COLO668 (cell line): ENCODE data around the gene PCDHA1.

Experiments
- DNase-seq: peaks from one replicate; lab custom pipeline; 2025; ENCODE audit not compliant: unreplicated experiment; lab: John Stamatoyannopoulos, UW

PCDHA1 gene

DNA sequence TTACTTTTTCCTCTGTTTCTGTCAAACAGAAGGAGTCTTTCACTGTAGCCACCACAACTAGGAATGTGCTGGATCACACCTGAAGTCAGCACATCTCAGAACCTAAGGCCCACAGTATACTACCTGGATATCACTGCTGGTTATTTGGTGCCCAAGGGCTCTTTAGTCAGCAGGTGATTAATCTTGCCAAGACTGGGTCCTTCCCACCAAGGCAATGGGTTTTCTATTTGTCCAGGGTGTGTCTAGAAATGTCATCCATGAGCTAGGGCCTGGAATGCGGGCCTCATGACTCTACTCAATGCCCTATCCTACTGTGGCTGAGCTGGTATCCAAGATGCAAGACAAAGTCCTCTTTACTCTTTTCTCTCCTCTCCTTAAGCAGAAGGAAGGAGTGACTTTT, 130.4 kb downstream of the PCDHA1 start:
- no peak for DNase-seq

DNA sequence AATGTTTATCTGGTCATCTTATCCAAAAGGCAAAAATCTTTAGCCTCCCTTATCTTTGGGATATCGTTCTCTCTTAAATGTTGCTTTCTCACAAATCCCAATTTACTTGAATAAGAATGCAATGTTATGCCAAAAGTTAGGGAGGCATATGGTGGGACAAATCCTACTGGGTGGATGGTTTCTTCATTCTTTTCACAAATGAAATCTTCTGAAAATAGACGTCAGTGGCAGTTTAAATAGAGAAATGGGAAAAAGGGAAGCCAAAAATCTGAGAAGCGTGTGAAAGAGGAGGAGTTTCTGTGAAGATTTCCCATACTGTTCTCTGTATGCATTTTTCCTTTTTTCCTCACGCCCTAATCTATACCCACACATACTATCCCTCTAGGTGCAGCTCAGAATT, 137.7 kb downstream of the PCDHA1 start:
- DNase-seq: no peak

DNA sequence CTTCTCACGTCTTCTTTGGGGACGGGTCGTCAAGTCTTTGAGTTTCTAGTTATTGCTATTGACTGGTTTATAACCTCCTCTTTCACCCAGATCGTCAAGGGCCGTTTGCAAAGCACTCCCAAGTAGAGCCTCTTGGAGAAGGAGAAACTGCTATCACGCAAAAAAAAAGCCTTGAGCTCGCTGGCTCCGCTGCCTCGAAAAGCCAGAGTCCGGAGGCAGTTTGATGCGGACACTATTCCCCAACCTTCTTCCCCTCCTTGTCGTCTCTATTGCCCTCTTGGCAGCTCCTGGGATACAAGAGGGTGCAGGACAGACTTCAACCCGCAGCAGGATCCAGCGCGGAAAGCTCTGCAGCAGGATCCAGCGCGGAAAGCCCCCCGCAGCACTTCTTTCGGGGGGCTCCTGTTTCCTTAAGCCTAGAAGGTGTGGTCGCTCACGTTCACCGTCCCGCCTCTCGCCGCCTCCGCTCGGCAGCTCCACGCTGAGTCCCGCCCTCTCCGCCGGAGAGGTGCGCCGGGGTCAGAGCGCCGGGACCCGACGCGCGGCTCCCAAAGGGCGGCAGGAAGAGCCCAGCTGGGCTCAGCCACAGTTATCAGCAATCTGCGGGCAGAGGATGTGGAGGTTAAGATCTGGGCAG, 140.0 kb downstream of the PCDHA1 start, which contains the start of gene PCDHAC1:
Gene PCDHAC1, plus strand, starts transcription at position 494 of the 637 bp plus-strand sequence. CDS start 594 bp downstream, outside the sequence.
- peak; percentile 69 for DNase-seq

DNA sequence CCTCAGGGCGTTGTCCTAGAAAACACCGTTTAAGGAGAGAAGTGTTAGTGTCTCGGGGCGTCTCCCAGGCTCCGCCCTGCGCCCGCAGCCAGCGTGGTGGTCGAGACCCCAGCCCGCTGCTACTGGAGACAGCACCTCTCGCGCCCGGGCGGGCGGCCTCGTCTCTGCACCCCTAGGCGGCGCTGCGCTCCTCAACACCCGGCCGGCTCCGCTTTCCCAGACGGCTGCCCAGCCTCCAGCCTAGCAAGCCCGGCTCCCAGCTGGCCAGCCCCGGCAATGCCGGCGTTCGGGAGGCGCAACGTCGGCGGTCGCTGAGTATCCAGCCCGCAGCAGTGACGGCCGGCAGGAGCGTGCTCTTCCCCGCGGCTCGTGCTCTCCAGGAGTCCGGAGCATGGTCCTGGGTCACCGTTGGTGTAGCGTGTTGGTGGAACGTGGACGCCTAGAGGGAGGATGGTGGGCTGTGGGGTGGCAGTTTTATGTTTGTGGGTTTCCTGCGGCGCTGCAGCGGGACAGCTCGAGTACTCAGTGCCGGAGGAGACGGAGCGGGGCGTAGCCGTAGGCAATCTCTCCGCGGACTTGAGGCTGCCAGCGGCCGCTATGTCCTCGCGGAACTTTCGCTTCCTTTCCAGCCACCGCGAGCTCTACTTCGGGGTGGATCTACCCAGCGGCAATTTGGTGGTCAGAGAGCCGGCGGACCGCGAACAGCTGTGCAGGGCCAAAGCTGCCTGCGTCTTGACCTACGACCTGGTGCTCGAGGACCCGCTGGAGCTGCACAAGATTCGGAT, 140.7 kb downstream of the PCDHA1 start:
- DNase-seq: peak; percentile 89

DNA sequence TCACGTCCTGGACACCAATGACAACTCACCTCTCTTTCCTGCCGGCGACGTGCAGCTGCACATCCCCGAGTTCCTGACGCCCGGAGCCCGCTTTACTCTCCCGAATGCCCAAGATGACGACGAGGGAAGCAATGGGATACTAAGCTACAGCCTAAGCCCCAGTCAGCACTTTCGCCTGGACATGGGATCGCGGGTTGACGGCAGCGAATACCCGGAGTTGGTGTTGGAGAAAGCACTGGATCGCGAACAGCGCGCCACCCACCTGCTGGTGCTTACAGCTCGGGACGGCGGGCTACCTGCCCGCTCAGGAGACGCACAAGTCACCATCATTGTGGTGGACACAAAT, 141.3 kb downstream of the PCDHA1 start:
- no peak for DNase-seq

DNA sequence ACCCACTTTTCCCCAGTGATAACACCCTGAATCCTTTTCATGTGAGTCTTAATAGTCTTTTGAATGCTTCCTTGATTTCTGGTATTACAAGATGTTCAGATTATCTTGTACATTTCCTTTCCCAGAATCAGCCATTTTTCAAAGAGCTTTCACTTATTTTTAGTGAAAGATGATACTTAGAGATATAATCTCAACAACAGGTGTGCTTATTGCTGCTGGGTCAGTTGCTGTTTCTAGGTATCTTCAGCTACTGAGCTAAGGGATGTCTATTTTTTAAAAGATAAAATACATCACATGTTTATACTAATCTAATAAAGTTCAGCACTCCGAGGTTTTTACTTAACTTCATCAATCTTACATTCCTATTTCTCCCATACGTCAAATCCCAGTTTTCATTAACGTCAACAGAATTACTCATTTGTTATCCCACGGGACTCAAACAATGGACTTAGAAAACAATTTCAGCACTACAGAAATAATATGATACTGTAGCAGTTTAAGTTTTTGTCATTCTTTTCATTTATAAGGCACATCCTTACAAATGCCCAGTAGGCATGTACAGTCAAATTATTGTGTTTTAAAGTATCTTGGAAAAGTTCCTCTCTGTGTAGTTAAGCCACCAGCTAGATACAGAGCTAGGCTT, 149.1 kb downstream of the PCDHA1 start:
- no peak for DNase-seq

DNA sequence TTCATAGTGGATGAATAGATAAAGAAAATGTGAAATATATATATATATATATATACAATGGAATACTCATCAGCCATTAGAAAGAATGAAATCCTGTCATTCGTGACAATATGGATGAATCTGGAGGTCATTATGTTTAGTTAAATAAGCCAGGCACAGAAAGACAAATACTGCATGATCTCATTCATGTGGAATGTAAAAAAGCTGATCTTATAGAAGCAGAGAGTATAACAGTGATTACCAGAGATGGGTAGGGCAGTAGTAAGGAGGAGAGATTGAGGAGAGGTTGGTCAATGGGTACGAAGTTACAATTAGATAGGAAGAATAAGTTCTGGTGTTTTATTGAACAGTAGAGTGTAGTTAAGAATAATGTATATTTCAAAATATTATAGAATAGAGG, 160.6 kb downstream of the PCDHA1 start:
- DNase-seq: no peak

DNA sequence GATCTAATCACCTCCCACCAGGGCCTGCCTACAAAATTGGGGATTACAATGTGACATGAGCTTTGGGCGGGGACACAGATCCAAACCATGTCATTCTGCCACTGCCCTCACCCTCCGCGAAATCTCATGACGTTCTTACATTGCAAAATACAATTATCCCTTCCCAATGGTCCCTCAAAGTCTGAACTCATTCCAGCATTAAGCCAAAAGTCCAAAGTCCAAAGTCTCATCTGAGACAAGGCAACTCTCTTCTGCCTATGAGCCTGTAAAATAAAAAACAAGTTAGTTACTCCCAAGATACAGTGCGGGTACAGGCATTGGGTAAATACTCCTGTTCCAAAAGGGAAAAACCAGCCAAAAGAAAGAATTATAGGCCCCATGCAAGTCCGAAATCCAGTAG, 165.7 kb downstream of the PCDHA1 start:
- no peak for DNase-seq

DNA sequence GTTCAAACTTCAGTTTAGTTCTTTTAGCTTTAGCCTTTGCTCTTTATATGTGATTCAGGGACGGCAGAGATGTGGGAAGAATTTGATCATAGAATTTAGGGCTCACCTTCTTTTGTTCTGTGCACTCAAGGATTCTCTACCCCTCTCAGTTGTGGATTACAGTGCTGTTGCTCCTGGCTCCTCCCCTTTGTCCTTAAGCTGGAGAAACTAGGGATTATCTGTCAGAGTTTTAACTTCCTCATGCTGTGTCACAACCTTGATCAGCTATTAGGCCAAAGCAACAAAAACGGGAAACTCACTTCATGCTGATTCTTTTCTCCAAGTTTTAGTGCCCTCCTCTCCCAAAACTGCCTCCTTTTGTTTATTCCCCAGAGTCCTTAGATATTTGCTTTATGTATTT, 167.3 kb downstream of the PCDHA1 start:
- no peak for DNase-seq

DNA sequence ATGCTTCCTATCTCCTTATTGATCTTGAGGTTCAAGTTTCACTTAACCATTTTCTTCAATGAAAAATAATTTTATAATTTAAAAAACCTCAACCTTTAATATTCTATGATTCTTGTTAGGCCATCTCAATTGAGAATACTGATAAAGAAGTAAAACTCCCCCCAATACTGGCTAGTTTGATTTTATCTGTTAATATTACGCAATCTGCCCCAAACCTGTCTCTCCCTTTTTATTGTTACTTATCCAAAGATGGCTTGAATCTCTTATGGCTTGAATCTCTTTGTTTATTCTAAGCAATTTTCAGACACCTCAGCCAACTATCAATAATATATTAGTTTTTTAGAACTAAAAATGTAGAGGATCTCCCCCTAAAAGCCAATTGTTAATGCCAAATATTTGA, 176.2 kb downstream of the PCDHA1 start:
- DNase-seq: no peak

DNA sequence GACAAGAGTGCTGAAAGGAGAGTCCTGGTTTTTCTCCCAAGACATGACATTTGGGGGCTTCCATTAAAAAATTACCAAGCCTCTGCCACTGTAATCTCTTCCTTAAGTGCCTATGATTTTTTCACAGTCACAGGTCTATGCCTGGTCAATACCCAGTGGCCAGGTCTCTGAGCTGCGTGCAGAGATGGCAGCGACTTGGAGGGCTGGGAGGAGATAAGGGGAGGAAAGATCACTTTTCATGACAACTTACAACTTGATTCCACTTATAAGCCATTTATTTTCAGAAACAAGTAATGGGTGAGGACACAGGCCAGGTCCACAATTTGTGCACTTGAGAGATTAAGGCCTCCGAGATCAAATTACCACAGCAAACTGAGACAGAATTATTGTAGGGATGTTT, 178.4 kb downstream of the PCDHA1 start:
- DNase-seq: no peak

DNA sequence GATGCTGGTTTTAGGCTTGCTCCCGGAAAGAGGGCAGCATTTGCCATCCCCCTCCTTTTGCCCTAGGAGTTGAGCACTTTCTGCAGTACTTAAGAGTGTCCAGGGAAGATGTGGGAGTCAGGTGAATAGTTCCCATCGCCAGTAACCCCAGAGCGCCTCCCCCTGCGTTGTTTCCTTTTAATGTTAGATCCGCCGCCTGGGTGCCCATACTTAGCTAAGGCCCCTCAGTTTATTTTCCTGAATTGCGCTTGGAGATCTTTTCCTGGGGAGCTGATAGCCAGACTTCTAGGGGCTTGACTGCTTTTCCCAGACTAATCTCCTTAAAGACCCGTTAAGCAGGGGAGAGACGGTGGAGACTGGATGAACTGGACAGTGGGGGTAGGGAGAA, 180.0 kb downstream of the PCDHA1 start:
- no peak for DNase-seq

DNA sequence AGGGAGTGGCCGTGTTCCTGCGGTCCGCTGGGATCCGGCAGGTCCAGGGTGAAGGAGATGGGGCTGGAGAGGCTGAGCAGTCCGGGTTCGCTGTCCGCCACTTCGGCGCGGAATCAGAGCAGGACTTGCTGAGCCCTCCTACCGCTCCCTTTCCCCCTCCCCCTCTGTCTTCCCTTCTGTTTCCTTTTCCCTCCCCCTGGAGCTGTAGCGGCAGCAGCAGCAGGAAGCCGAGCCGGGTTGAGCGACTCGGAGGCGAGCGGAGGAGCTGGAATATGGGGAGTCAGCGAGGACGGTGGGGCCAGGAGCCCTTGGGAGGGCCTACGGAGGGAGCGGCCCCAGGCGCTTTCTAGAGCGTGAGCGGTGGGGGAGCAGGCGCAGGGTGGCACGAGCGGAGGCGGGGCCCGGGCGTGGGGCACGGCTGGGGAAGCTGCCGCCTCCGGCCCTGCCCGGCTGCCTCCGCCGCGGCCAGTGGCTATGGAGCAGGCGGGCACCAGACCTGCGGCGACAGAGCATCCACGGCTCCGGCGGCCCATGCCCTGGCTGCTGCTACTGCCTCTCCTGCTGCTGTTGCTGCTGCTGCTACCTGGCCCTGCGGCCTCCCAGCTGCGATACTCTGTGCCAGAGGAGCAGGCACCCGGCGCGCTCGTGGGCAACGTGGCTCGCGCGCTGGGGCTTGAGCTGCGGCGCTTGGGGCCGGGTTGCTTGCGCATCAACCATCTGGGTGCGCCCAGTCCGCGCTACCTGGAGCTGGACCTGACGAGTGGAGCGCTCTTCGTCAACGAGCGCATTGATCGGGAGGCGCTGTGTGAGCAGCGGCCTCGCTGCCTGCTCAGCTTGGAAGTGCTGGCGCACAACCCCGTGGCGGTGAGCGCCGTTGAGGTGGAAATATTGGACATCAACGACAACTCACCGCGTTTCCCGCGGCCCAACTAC, 180.6 kb downstream of the PCDHA1 start, which contains the start of gene PCDHAC2:
Gene PCDHAC2, plus strand, starts transcription at position 184 of the 933 bp plus-strand sequence. Its CDS starts 291 bp downstream, at position 475.
- DNase-seq: peak; percentile 64

DNA sequence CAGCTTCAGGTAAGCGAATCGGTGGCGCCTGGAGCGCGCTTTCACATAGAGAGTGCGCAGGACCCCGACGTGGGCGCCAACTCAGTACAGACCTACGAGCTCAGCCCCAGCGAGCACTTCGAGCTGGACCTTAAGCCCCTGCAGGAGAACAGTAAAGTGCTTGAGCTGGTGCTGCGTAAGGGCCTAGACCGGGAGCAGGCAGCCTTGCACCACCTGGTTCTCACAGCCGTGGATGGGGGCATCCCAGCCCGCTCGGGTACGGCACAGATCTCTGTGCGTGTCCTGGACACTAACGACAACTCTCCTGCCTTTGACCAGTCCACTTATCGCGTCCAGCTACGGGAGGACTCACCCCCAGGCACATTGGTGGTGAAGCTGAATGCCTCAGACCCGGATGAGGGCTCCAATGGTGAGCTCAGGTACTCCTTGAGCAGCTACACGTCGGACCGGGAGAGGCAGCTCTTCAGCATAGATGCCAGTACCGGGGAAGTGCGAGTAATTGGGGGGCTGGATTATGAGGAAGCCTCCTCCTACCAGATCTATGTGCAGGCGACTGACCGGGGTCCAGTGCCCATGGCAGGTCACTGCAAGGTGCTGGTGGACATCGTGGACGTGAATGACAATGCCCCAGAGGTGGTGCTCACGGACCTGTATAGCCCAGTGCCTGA, 181.4 kb downstream of the PCDHA1 start:
- DNase-seq: no peak

DNA sequence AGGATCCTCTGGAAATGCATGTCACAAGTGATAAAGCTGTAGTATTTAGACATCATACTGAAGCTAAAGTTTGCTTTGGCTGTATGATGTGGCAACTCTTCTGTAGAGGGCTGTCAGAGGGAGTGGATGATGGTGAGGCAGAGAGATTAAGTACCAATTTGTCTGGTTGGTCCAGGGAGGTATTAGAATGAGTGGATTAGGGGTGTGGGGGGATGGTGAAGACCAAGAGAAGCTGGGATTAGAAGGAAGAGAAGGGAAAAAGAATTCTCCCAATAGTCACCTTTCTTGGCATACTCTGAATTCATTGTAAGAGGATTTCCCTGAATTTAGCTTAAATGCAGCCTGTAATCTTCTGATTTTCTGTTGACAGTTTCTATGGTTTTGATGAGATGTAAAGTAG, 183.9 kb downstream of the PCDHA1 start:
- DNase-seq: no peak

DNA sequence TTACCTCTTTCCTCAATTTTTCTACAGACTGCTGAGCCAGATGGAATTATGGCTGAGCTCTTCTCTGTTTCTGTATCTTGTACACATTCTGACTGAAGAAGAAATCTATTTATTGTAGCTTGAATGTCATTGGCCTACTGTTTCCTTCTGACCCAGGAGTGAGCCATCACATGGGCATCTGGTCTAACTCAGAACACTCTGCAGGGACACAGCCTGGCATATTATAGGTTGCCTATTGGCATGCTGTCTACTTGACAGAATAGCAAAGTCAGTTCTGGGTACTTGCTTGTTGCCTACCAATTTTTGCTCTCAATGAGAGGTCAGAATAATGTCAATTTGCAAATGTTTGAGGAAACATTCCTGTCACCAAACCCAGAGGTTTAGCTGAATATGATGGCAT, 187.6 kb downstream of the PCDHA1 start:
- no peak for DNase-seq

DNA sequence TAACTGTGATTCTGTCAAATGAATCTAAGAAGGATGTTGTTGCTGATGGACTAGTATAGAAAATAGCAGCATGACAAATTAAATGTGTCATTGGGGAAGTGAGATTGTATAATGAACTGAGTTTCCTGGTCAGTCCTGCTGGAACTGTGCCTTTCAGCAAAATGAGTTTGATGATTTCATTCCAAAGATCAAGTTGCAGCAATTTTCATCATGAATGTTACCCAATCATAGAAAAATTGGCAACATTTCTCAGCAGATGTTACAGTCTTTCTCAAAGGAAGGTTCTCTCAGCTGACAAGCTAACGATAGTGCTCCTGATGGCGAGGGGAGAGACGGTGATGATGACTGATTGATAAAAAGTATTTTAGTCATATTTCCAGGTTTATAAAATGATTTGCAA, 191.1 kb downstream of the PCDHA1 start:
- DNase-seq: no peak

DNA sequence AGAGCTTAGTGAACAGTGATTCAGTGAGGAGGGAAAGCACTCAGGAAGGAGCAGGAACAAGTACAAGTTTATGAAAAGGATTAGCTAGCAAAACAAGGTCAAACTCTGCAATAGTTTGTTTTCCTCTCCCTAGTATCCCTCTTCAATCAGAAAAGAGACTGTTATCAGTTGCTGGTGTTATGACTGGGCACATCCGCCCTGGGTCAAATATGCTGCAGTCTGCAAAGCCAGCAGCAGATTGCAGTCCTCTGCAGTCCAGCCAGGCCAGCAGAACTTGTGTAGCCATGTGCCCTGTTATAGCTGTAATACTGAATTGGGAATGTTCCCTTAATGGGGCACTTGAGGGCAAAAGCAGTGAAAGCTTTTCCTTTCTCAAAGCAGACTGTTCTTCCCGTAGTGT, 192.3 kb downstream of the PCDHA1 start:
- no peak for DNase-seq

DNA sequence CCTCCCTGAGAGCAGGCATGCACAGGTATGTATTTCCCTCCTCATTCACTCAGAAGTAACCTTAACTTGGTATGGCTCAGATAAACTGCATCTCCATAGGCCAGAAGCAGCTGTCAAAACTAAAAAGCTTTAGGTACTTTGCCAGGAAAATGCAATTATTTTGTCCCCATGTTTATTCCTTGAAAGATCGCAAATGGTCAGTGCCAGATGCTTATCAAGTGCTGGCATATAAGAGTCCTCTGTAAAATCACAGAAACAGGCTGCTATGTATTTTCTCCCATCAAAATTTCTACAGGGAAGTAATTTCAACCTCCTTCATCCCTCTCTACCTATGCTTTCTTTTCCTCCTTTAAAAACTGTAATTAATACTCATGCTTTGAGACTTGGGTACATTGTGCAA, 193.0 kb downstream of the PCDHA1 start:
- DNase-seq: no peak

DNA sequence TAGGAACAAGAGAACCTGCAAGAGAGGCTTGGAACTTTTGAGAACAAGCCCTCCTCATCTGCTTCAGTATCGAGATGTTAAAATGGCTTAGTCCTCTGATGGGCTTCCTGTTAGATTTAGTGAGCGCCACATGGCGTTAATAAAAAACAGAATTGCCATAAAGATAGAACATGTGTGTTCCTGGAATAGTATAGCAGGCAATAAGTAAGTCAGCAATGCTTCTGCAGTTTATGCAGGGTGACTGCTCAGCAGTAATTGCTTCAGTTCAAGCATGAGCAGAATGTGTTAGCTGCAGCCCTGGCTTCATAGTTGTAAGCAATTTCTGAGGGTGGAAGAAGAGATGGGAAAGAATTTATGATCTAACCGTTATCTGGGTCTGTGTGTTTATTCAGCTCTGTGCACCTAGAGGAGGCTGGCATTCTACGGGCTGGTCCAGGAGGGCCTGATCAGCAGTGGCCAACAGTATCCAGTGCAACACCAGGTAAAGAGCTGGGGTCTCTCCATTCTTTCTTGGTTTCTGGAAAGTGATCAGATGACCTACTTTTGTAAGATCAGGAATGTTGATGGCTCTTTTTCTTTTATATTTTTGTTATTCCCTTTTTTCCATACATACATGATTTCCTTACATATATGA, 196.3 kb downstream of the PCDHA1 start:
- no peak for DNase-seq
